MM.1S (cell line): ENCODE results near the gene ULK4.

ENCODE experiments used
- DNase-seq: peaks from one replicate; pipeline ENCODE4 v3.0.0-alpha.2; 2015
- H2AFZ ChIP-seq: fragments of 300-600 bp; sonication (generic); 2 replicates; pipeline ENCODE4 v1.6.0; 2016; ENCODE audit warnings: antibody characterized with exemption, low read length
- H3F3A ChIP-seq: fragments of 300-600 bp; sonication (generic); 2 replicates; pipeline ENCODE4 v1.6.1; 2016; ENCODE audit warnings: mild to moderate bottlenecking, antibody characterized with exemption, low read length, moderate library complexity, mixed read lengths; ENCODE audit not compliant: insufficient read depth
- H3K27ac ChIP-seq: fragments of 300-600 bp; sonication (generic); 2 replicates; pipeline ENCODE4 v1.5.1; 2016; ENCODE audit warnings: mild to moderate bottlenecking, low read length
- H3K27me3 ChIP-seq: fragments of 300-600 bp; sonication (generic); replicated peaks from 2 replicates; pipeline ENCODE4 v1.6.0; 2016; ENCODE audit warnings: low read length; ENCODE audit not compliant: insufficient read depth
- H3K36me3 ChIP-seq: fragments of 300-600 bp; sonication (generic); replicated peaks from 2 replicates; pipeline ENCODE4 v1.6.1; 2016; ENCODE audit warnings: mild to moderate bottlenecking, low read length, mixed read lengths; ENCODE audit not compliant: insufficient read depth
- H3K4me1 ChIP-seq: fragments of 300-600 bp; sonication (generic); 2 replicates; pipeline ENCODE4 v1.6.1; 2016; ENCODE audit warnings: low read length, mixed read lengths
- H3K4me2 ChIP-seq: fragments of 300-600 bp; sonication (generic); 2 replicates; pipeline ENCODE4 v1.6.0; 2016; ENCODE audit warnings: low read depth, low read length
- H3K4me3 ChIP-seq: fragments of 300-600 bp; sonication (generic); 2 replicates; pipeline ENCODE4 v1.5.1; 2016; ENCODE audit warnings: low read length, mixed read lengths
- H3K79me2 ChIP-seq: fragments of 300-600 bp; sonication (generic); 2 replicates; pipeline ENCODE4 v1.6.1; 2016; ENCODE audit warnings: mixed run types, low read length, mixed read lengths
- H3K9ac ChIP-seq: fragments of 300-600 bp; sonication (generic); 2 replicates; pipeline ENCODE4 v1.6.1; 2016; ENCODE audit warnings: low read length, mixed read lengths
- H3K9me2 ChIP-seq: fragments of 300-600 bp; sonication (generic); replicated peaks from 2 replicates; pipeline ENCODE4 v1.6.1; 2016; ENCODE audit warnings: mild to moderate bottlenecking, low read length, mixed read lengths; ENCODE audit not compliant: insufficient read depth
- H3K9me3 ChIP-seq: fragments of 300-600 bp; sonication (generic); replicated peaks from 2 replicates; pipeline ENCODE4 v1.6.1; 2016; ENCODE audit warnings: mild to moderate bottlenecking, low read length, mixed read lengths; ENCODE audit not compliant: insufficient read depth
- H4K20me1 ChIP-seq: fragments of 300-600 bp; sonication (generic); 2 replicates; pipeline ENCODE4 v1.6.1; 2016; ENCODE audit warnings: mild to moderate bottlenecking, low read length, moderate library complexity, mixed read lengths; ENCODE audit not compliant: insufficient read depth
- EZH2 ChIP-seq: fragments of 300-600 bp; sonication (generic); optimal IDR thresholded peaks from 2 replicates; pipeline ENCODE3; 2017; ENCODE audit warnings: low read depth, mild to moderate bottlenecking, antibody characterized with exemption, low read length, mixed read lengths
- EZH2phosphoT487 ChIP-seq: fragments of 300-600 bp; sonication (generic); IDR thresholded peaks from 2 replicates; pipeline ENCODE4 v1.6.1; 2018; ENCODE audit warnings: antibody characterized with exemption, low read length
- TF ChIP-seq, protein P1 (sequence below): fragments of 300-600 bp; sonication (generic); IDR thresholded peaks from 2 replicates; pipeline ENCODE4 v1.5.1; 2016; ENCODE audit warnings: antibody characterized with exemption, low read length, mixed read lengths

ULK4 gene

DNA sequence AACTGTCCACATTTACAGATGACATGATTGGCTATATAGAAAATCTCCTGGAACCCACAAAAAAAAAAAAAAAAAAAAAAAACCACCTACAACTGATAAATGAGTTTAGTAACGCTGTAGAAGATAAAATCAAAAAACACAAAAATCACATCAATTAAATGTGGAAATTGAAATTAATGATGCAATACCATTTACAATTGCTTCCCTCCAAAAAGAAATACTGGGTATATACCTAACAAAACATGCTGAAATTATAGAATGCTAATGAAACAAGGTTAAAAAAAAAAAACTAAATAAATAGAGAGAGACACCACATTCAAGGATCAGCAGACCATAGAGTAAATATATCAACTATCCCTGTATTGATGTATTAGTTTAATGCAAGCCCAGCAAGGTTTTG is 215.7 kb downstream of the ULK4 start:
- Histone ChIP-seq H4K20me1 (no peaks in the 10 kb centered on the region), H3K79me2 (no peaks in the 10 kb centered on the region)
- no peak for TF ChIP-seq EZH2
- TF ChIP-seq, protein P1, sequence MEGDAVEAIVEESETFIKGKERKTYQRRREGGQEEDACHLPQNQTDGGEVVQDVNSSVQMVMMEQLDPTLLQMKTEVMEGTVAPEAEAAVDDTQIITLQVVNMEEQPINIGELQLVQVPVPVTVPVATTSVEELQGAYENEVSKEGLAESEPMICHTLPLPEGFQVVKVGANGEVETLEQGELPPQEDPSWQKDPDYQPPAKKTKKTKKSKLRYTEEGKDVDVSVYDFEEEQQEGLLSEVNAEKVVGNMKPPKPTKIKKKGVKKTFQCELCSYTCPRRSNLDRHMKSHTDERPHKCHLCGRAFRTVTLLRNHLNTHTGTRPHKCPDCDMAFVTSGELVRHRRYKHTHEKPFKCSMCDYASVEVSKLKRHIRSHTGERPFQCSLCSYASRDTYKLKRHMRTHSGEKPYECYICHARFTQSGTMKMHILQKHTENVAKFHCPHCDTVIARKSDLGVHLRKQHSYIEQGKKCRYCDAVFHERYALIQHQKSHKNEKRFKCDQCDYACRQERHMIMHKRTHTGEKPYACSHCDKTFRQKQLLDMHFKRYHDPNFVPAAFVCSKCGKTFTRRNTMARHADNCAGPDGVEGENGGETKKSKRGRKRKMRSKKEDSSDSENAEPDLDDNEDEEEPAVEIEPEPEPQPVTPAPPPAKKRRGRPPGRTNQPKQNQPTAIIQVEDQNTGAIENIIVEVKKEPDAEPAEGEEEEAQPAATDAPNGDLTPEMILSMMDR, result no peak
- no peak for TF ChIP-seq EZH2phosphoT487

DNA sequence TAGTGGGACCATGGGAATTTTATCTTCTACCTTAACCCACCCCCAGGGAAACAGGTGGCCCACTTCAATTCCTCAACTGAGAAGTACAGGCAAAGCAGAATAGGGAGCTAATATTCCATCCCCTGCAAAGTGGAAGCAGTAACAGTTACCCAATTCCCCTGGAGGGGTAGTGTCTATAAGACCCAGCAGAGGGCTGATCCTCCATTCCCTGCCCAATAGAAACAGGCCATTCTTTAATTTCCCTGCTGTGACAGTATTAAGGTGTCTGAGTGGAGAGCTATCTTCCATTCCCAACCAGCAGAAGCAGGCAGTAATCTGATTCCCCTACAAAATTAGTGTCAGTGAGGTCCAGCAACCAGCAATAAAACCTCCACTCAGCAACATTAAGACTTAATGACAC is 219.8 kb downstream of the ULK4 start:
- no peak overlapping the region for H3K4me3 ChIP-seq
- H3K36me3 ChIP-seq, result no peaks in the 10 kb centered on the region
- no peak overlapping the region for H3K9ac ChIP-seq
- no peak for TF ChIP-seq EZH2
- TF ChIP-seq EZH2phosphoT487, result no peak
- H3K9me2 ChIP-seq, result no peaks in the 10 kb centered on the region
- H3K9me3 ChIP-seq, result no peaks in the 10 kb centered on the region
- DNase-seq, result no peak
- no peak overlapping the region for H2AFZ ChIP-seq
- no peaks in the 10 kb centered on the region for H3F3A ChIP-seq
- H4K20me1 ChIP-seq, result no peaks in the 10 kb centered on the region
- H3K4me1 ChIP-seq, result no peaks in the 10 kb centered on the region
- no peak overlapping the region for H3K27ac ChIP-seq
- H3K79me2 ChIP-seq, result no peaks in the 10 kb centered on the region
- H3K27me3 ChIP-seq, result no peaks in the 10 kb centered on the region
- H3K4me2 ChIP-seq, result no peak overlapping the region

More for the DNA sequence above, 215.7 kb downstream of the ULK4 start:
- Histone ChIP-seq H3F3A (no peaks in the 10 kb centered on the region), H3K27ac (no peak overlapping the region), H3K27me3 (no peaks in the 10 kb centered on the region), H3K9ac (no peak overlapping the region), H3K4me2 (no peak overlapping the region), H3K9me3 (no peaks in the 10 kb centered on the region), H3K9me2 (no peaks in the 10 kb centered on the region), H3K36me3 (no peaks in the 10 kb centered on the region), H3K4me3 (no peak overlapping the region), H3K4me1 (no peaks in the 10 kb centered on the region), H2AFZ (no peak overlapping the region)
- DNase-seq, result no peak

DNA sequence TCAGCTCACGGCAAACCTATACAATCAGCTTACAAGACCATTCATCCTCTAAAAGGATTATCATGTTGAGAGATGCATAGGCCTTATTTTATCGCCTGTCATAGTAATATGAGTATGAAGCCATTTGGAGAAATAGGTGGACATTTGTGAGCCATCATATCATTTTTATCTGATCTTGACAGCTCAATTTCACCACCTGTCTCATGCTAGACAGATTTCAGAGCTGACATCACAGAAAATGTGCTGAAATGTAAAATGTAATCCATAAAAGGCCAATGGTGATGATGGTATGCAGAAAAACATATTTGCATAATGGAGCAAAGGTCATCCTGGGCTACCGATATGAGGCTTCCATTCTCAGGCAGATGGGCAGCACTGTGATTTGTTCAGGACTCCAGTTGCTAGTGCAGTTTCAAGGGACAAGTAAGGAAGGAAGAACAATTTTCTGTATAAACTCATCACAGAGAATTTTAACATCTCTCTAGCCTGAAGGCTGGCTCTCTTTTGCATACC is 221.5 kb downstream of the ULK4 start:
- DNase-seq, result no peak

DNA sequence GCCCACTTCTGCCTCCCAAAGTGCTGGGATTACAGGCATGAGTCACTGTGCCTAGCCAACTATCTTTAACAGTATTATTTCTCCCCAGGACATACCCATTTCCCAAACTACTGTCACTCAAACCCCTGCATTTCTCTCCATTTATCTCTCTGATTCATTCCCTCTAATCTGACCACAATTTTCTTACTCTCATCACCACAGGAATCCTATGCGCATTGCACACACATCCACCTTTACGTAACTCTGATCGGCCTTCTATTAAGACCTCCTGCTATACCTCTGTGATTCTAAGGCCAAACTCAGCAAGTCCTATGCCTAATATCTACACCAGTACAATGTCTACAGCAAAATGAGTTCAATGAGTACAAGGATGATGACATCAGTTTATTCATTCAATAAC is 235.0 kb downstream of the ULK4 start:
- TF ChIP-seq, protein P1, result no peak
- TF ChIP-seq EZH2phosphoT487 (no peak), EZH2 (no peak)
- H3K27ac ChIP-seq, result no peak overlapping the region

More for the DNA sequence above, 221.5 kb downstream of the ULK4 start:
- H3K36me3 ChIP-seq, result no peaks in the 10 kb centered on the region
- H3K79me2 ChIP-seq, result no peaks in the 10 kb centered on the region
- H3K9me3 ChIP-seq, result no peaks in the 10 kb centered on the region
- no peaks in the 10 kb centered on the region for H3F3A ChIP-seq
- no peak for TF ChIP-seq EZH2
- TF ChIP-seq, protein P1, result no peak
- no peak for TF ChIP-seq EZH2phosphoT487
- H3K4me2 ChIP-seq, result no peak overlapping the region
- no peak overlapping the region for H3K9ac ChIP-seq
- no peaks in the 10 kb centered on the region for H3K4me1 ChIP-seq
- no peaks in the 10 kb centered on the region for H3K27me3 ChIP-seq
- no peak overlapping the region for H3K4me3 ChIP-seq
- no peak overlapping the region for H3K27ac ChIP-seq
- H3K9me2 ChIP-seq, result no peaks in the 10 kb centered on the region
- H2AFZ ChIP-seq, result no peak overlapping the region
- no peaks in the 10 kb centered on the region for H4K20me1 ChIP-seq

More for the DNA sequence above, 235.0 kb downstream of the ULK4 start:
- H4K20me1 ChIP-seq, result no peaks in the 10 kb centered on the region
- no peaks in the 10 kb centered on the region for H3K27me3 ChIP-seq
- H3K4me2 ChIP-seq, result no peak overlapping the region
- no peak overlapping the region for H3K4me3 ChIP-seq
- no peaks in the 10 kb centered on the region for H3K9me2 ChIP-seq
- H3F3A ChIP-seq, result no peaks in the 10 kb centered on the region
- no peak for DNase-seq
- no peaks in the 10 kb centered on the region for H3K9me3 ChIP-seq
- no peaks in the 10 kb centered on the region for H3K36me3 ChIP-seq
- H3K79me2 ChIP-seq, result no peaks in the 10 kb centered on the region
- H2AFZ ChIP-seq, result no peak overlapping the region
- H3K4me1 ChIP-seq, result no peaks in the 10 kb centered on the region
- H3K9ac ChIP-seq, result no peak overlapping the region
